Measurements from ENCODE around the gene OPCML.

GRCh38 chr11:132994966-132995365 lies 537.3 kb downstream of the OPCML start:
- TF ChIP-seq CTCF (IDR thresholded peaks at IDR 0.05; ENCODE audit: low read length) (no peak), EZH2 (IDR thresholded peaks at IDR 0.05; ENCODE audit: borderline replicate concordance, low read length) (no peak)

All from OCI-LY1 (cell line).